GM18951 (cell line): Measurements from ENCODE around the gene ADCY7.

Experiments used
- POLR2A ChIP-seq: IDR thresholded peaks from 4 replicates; pipeline ENCODE4 v1.6.1; 2011; ENCODE audit warnings: mild to moderate bottlenecking; ENCODE audit not compliant: insufficient read length, insufficient read depth; ENCODE audit errors: extremely low read depth
- in situ Hi-C: fragments of 300-500 bp; cut with MboI; formaldehyde crosslinking; loops from one replicate; pipeline ENCODE4 v1.12.0; 2022; ENCODE audit warnings: low sequenced_read_pairs, mixed read lengths, inconsistent platforms; ENCODE audit not compliant: unreplicated experiment

ADCY7 gene

GRCh38 chr16:50254072-50254471 is 12.3 kb upstream of the ADCY7 start:
- in situ Hi-C loops, result no loop called here
- TF ChIP-seq POLR2A, result no peak

GRCh38 chr16:50255538-50255937 is 10.8 kb upstream of the ADCY7 start:
- in situ Hi-C loops, result no loop called here
- TF ChIP-seq POLR2A, result no peak

- no peak for TF ChIP-seq POLR2A
- in situ Hi-C loops, result no loop called here
Observed at GRCh38 chr16:50256604-50257003, 9.7 kb upstream of the ADCY7 start.

GRCh38 chr16:50257876-50258275 is 8.5 kb upstream of the ADCY7 start:
- in situ Hi-C loops, result no loop called here
- no peak for TF ChIP-seq POLR2A

- no peak for TF ChIP-seq POLR2A
- in situ Hi-C loops, result no loop called here
Observed at GRCh38 chr16:50259334-50260205, 6.8 kb upstream of the ADCY7 start.

GRCh38 chr16:50260206-50261159 is 5.9 kb upstream of the ADCY7 start:
- TF ChIP-seq POLR2A, result no peak
- in situ Hi-C loops, result no loop called here

- TF ChIP-seq POLR2A, result no peak
- in situ Hi-C loops, result no loop called here
Observed at GRCh38 chr16:50261160-50261706, 5.1 kb upstream of the ADCY7 start.

GRCh38 chr16:50261707-50262235 is 4.6 kb upstream of the ADCY7 start:
- in situ Hi-C loops, result no loop called here
- no peak for TF ChIP-seq POLR2A

GRCh38 chr16:50263060-50263909 is 3.1 kb upstream of the ADCY7 start:
- no peak for TF ChIP-seq POLR2A
- in situ Hi-C loops, result no loop called here

GRCh38 chr16:50263940-50264929 is 2.1 kb upstream of the ADCY7 start:
- in situ Hi-C loops, result no loop called here
- TF ChIP-seq POLR2A, result no peak

GRCh38 chr16:50265260-50265659 is 1.1 kb upstream of the ADCY7 start:
- TF ChIP-seq POLR2A, result no peak
- in situ Hi-C loops, result no loop called here
